ENCODE measurements around the gene RYK. TPM values are rescaled to one million over a fixed set of nuclear protein-coding genes. Genes with fewer than 3 reads are reported as not detected.
"Not testable (repeated sequence)": the region's sequence is repeated elsewhere in the genome, so short reads cannot be mapped to it uniquely, and the experiment has no call there.

The RYK gene
- total RNA-seq, 6 experiments from 2014 or later = 15.9 to 28.5 (median 17.9) TPM

GRCh38 chr3:134231131-134231530 lies 19.5 kb downstream of the RYK start:
- TF ChIP-seq POLR2A (IDR thresholded peaks at IDR 0.05) (no peak), CTCF (IDR thresholded peaks at IDR 0.05) (no peak)
- no peak overlapping the region for H3K27ac ChIP-seq
- peaks cover 0 to 7% (median 1%) of the 10 kb centered on the region in 4 donors for H3K4me1 ChIP-seq
- no peaks in the 10 kb centered on the region for H3K9me3 ChIP-seq
- no peaks in the 10 kb centered on the region for H3K36me3 ChIP-seq
- H3K4me3 ChIP-seq = no peak overlapping the region
- ATAC-seq (no peak), DNase-seq (no peak)
- H3K27me3 ChIP-seq = no peaks in the 10 kb centered on the region
- intact Hi-C loops (cut with DNase I) = no loop called here
- 65% methylated on average over 3 of the region's 3 CpGs for WGBS (ENCODE audit: insufficient coverage, low coverage, low lambda C conversion rate, missing lambda C conversion rate)

GRCh38 chr3:134229038-134229437 lies 21.6 kb downstream of the RYK start:
- intact Hi-C loops (cut with DNase I) = no loop called here
- no peaks in the 10 kb centered on the region for H3K4me1 ChIP-seq

GRCh38 chr3:134228479-134228878 lies 22.2 kb downstream of the RYK start:
- Histone ChIP-seq H3K27ac (no peak overlapping the region), H3K9me3 (no peaks in the 10 kb centered on the region), H3K36me3 (no peaks in the 10 kb centered on the region), H3K27me3 (no peaks in the 10 kb centered on the region), H3K4me1 (no peaks in the 10 kb centered on the region), H3K4me3 (no peak overlapping the region)
- WGBS (ENCODE audit: insufficient coverage, low coverage, low lambda C conversion rate, missing lambda C conversion rate) = 92% methylated on average over 2 of the region's 2 CpGs
- intact Hi-C loops (cut with DNase I) = no loop called here
- no peak for DNase-seq
- TF ChIP-seq CTCF (IDR thresholded peaks at IDR 0.05) = no peak
- TF ChIP-seq POLR2A (IDR thresholded peaks at IDR 0.05) = no peak
- ATAC-seq = no peak

More at GRCh38 chr3:134229038-134229437, 21.6 kb downstream of the RYK start:
- Histone ChIP-seq H3K36me3 (no peaks in the 10 kb centered on the region), H3K27me3 (no peaks in the 10 kb centered on the region), H3K4me3 (no peak overlapping the region), H3K27ac (no peak overlapping the region), H3K9me3 (no peaks in the 10 kb centered on the region)
- ATAC-seq (no peak), DNase-seq (no peak)
- TF ChIP-seq CTCF (IDR thresholded peaks at IDR 0.05) (no peak), POLR2A (IDR thresholded peaks at IDR 0.05) (no peak)
- 82% methylated on average over 6 of the region's 8 CpGs for WGBS (ENCODE audit: insufficient coverage, low coverage, low lambda C conversion rate, missing lambda C conversion rate)

GRCh38 chr3:134228035-134228434 lies 22.6 kb downstream of the RYK start:
- WGBS (ENCODE audit: insufficient coverage, low coverage, low lambda C conversion rate, missing lambda C conversion rate) = 87% methylated on average over 5 of the region's 6 CpGs
- TF ChIP-seq POLR2A (IDR thresholded peaks at IDR 0.05) (no peak), CTCF (IDR thresholded peaks at IDR 0.05) (no peak)
- ATAC-seq = no peak

GRCh38 chr3:134224796-134225156 lies 25.9 kb downstream of the RYK start:
- ATAC-seq; H3K9me3 ChIP-seq; H3K4me3 ChIP-seq; DNase-seq; H3K36me3 ChIP-seq; intact Hi-C loops (cut with DNase I); H3K27me3 ChIP-seq; H3K27ac ChIP-seq; H3K4me1 ChIP-seq: not testable (repeated sequence)
- WGBS (ENCODE audit: insufficient coverage, low coverage, low lambda C conversion rate, missing lambda C conversion rate) = 88% methylated on average over 1 of the region's 1 CpG

More at GRCh38 chr3:134228035-134228434, 22.6 kb downstream of the RYK start:
- intact Hi-C loops (cut with DNase I) = no loop called here
- H3K4me3 ChIP-seq = no peak overlapping the region
- no peaks in the 10 kb centered on the region for H3K27me3 ChIP-seq
- no peak for DNase-seq
- no peaks in the 10 kb centered on the region for H3K9me3 ChIP-seq
- no peaks in the 10 kb centered on the region for H3K4me1 ChIP-seq
- no peaks in the 10 kb centered on the region for H3K36me3 ChIP-seq
- H3K27ac ChIP-seq = no peak overlapping the region
